ENCODE measurements around the gene ARHGEF11. TPM values are rescaled to one million over a fixed set of nuclear protein-coding genes. Genes with fewer than 3 reads are reported as not detected.
A peak's percentile ranks its signal among the peaks of the same experiment; 100 is the strongest.

ARHGEF11 gene
- total RNA-seq, 1 experiment from 2014 or later = 55.5 TPM

GRCh38 chr1:157044326-157044725 lies 1.2 kb downstream of the ARHGEF11 start:
- H3K9me3 ChIP-seq (ENCODE audit: control insufficient read depth, insufficient read depth, low read depth, low read length) = no peaks in the 10 kb centered on the region
- POLR2A ChIA-PET = no interaction called here
- no peak for TF ChIP-seq SIN3A (IDR thresholded peaks at IDR 0.05; ENCODE audit: borderline replicate concordance, insufficient read depth, low read depth, low read length)
- TF ChIP-seq TCF7L2 (IDR thresholded peaks at IDR 0.05; ENCODE audit: low read depth, low read length) = no peak
- no peak for TF ChIP-seq POLR2AphosphoS5 (IDR thresholded peaks at IDR 0.05; ENCODE audit: low read depth, low read length)
- H3K4me3 ChIP-seq (ENCODE audit: low read depth in 2 of 2, low read length in 2 of 2) = peak overlapping the region; percentile 75 to 93
- H3K36me3 ChIP-seq (ENCODE audit: control insufficient read depth, insufficient read depth, low read length) = peaks cover 4% of the 10 kb centered on the region; the same call in 1 of the 2 replicates
- ATAC-seq (no peak), DNase-seq (ENCODE audit: low read depth, low spot score) (no peak)
- in situ Hi-C loops (cut with HindIII; ENCODE audit: low pct_unique_long_range_greater_than_20kb, low sequenced_read_pairs) = no loop called here
- no peaks in the 10 kb centered on the region for H3K27me3 ChIP-seq (ENCODE audit: control insufficient read depth, insufficient read depth, low read length)
- H3K4me1 ChIP-seq (ENCODE audit: control insufficient read depth, insufficient read depth, low read length) = peaks cover 30% of the 10 kb centered on the region
- BruUV-seq (replicated peaks) = TSS peak; percentile 74
- peak overlapping the region; percentile 98 for H3K27ac ChIP-seq (ENCODE audit: low read length)
- CTCF ChIA-PET = interaction anchor here (0.7 to 1.2 kb wide), 3 partner anchors 46 to 489 kb away, joined by 3 to 4 read pairs (median 4); no protein-coding TSS in a partner anchor
- intact Hi-C loops (cut with micrococcal nuclease; ENCODE audit: unreplicated experiment) = no loop called here

- intact Hi-C loops (cut with micrococcal nuclease; ENCODE audit: unreplicated experiment) = no loop called here
- CTCF ChIA-PET = interaction anchor here (0.7 to 1.2 kb wide), 2 partner anchors 112 to 490 kb away, joined by 4 read pairs; no protein-coding TSS in a partner anchor
- ATAC-seq (no peak), DNase-seq (ENCODE audit: low read depth, low spot score) (no peak)
- TF ChIP-seq, protein P1, sequence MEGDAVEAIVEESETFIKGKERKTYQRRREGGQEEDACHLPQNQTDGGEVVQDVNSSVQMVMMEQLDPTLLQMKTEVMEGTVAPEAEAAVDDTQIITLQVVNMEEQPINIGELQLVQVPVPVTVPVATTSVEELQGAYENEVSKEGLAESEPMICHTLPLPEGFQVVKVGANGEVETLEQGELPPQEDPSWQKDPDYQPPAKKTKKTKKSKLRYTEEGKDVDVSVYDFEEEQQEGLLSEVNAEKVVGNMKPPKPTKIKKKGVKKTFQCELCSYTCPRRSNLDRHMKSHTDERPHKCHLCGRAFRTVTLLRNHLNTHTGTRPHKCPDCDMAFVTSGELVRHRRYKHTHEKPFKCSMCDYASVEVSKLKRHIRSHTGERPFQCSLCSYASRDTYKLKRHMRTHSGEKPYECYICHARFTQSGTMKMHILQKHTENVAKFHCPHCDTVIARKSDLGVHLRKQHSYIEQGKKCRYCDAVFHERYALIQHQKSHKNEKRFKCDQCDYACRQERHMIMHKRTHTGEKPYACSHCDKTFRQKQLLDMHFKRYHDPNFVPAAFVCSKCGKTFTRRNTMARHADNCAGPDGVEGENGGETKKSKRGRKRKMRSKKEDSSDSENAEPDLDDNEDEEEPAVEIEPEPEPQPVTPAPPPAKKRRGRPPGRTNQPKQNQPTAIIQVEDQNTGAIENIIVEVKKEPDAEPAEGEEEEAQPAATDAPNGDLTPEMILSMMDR (IDR thresholded peaks at IDR 0.05) = no peak
- no peak for TF ChIP-seq REST (IDR thresholded peaks at IDR 0.05; ENCODE audit: insufficient read depth in 1 of 2, low read depth in 2 of 2, low read length in 1 of 2)
- TF ChIP-seq TCF7L2 (IDR thresholded peaks at IDR 0.05; ENCODE audit: low read depth, low read length) = no peak
- TF ChIP-seq SIN3A (IDR thresholded peaks at IDR 0.05; ENCODE audit: borderline replicate concordance, insufficient read depth, low read depth, low read length) = no peak
- no peak for TF ChIP-seq POLR2AphosphoS5 (IDR thresholded peaks at IDR 0.05; ENCODE audit: low read depth, low read length)
- Histone ChIP-seq H3K4me3 (ENCODE audit: low read depth in 2 of 2, low read length in 2 of 2) (peak overlapping the region; percentile 75 to 93), H3K27ac (ENCODE audit: low read length) (peak overlapping the region; percentile 98), H3K27me3 (ENCODE audit: control insufficient read depth, insufficient read depth, low read length) (no peaks in the 10 kb centered on the region), H3K4me1 (ENCODE audit: control insufficient read depth, insufficient read depth, low read length) (peaks cover 30% of the 10 kb centered on the region), H3K36me3 (ENCODE audit: control insufficient read depth, insufficient read depth, low read length) (peaks cover 4% of the 10 kb centered on the region; the same call in 1 of the 2 replicates), H3K9me3 (ENCODE audit: control insufficient read depth, insufficient read depth, low read depth, low read length) (no peaks in the 10 kb centered on the region)
- no TSS peak for BruUV-seq (replicated peaks)
- POLR2A ChIA-PET = interaction anchor here (0.5 to 0.7 kb wide), 2 partner anchors 39 to 761 kb away, joined by 3 to 4 read pairs; no protein-coding TSS in a partner anchor
- in situ Hi-C loops (cut with HindIII; ENCODE audit: low pct_unique_long_range_greater_than_20kb, low sequenced_read_pairs) = no loop called here
Observed at GRCh38 chr1:157043685-157044084, 1.9 kb downstream of the ARHGEF11 start.

- no peak for ATAC-seq
Observed at GRCh38 chr1:157042846-157043245, 2.7 kb downstream of the ARHGEF11 start.

More at GRCh38 chr1:157042846-157043245, 2.7 kb downstream of the ARHGEF11 start:
- ChIA-PET CTCF (no interaction called here), POLR2A (no interaction called here)
- H3K4me3 ChIP-seq (ENCODE audit: low read depth in 2 of 2, low read length in 2 of 2) = peak overlapping the region; percentile 75 to 93
- H3K36me3 ChIP-seq (ENCODE audit: control insufficient read depth, insufficient read depth, low read length) = peaks cover 4% of the 10 kb centered on the region; the same call in 1 of the 2 replicates
- intact Hi-C loops (cut with micrococcal nuclease; ENCODE audit: unreplicated experiment) (no loop called here), in situ Hi-C loops (cut with HindIII; ENCODE audit: low pct_unique_long_range_greater_than_20kb, low sequenced_read_pairs) (no loop called here)
- DNase-seq (ENCODE audit: low read depth, low spot score) = no peak
- TF ChIP-seq TCF7L2 (IDR thresholded peaks at IDR 0.05; ENCODE audit: low read depth, low read length) = no peak
- H3K4me1 ChIP-seq (ENCODE audit: control insufficient read depth, insufficient read depth, low read length) = peaks cover 30% of the 10 kb centered on the region
- no TSS peak for BruUV-seq (replicated peaks)
- H3K9me3 ChIP-seq (ENCODE audit: control insufficient read depth, insufficient read depth, low read depth, low read length) = no peaks in the 10 kb centered on the region
- H3K27ac ChIP-seq (ENCODE audit: low read length) = no peak overlapping the region; the same call in 1 of the 2 replicates
- no peaks in the 10 kb centered on the region for H3K27me3 ChIP-seq (ENCODE audit: control insufficient read depth, insufficient read depth, low read length)
